ENCODE results near the gene SCAANT1. TPM values are rescaled to one million over a fixed set of nuclear protein-coding genes. Genes with fewer than 3 reads are reported as not detected.

SCAANT1 gene
- total RNA-seq, 1 donor from 2014 or later: not detected

GRCh38 chr3:63877737-63878393 is 34.3 kb downstream of the SCAANT1 start:
- no peak for TF ChIP-seq CTCF (IDR thresholded peaks at IDR 0.05; ENCODE audit: insufficient read depth, low read length, severe bottlenecking)
- DNase-seq (ENCODE audit: low read depth): no peak
- no peaks in the 10 kb centered on the region for H3K36me3 ChIP-seq (ENCODE audit: control insufficient read depth, insufficient read depth, low read length)
- no peak for FAIRE-seq
- H3K4me3 ChIP-seq (ENCODE audit: low read depth, low read length): no peak overlapping the region
- H3K27me3 ChIP-seq (ENCODE audit: control insufficient read depth, insufficient read depth, low read length): no peaks in the 10 kb centered on the region

GRCh38 chr3:63876260-63876659 is 35.9 kb downstream of the SCAANT1 start:
- no peak overlapping the region for H3K4me3 ChIP-seq (ENCODE audit: low read depth, low read length)
- no peaks in the 10 kb centered on the region for H3K36me3 ChIP-seq (ENCODE audit: control insufficient read depth, insufficient read depth, low read length)
- no peaks in the 10 kb centered on the region for H3K27me3 ChIP-seq (ENCODE audit: control insufficient read depth, insufficient read depth, low read length)
- FAIRE-seq (no peak), DNase-seq (ENCODE audit: low read depth) (no peak)
- no peak for TF ChIP-seq CTCF (IDR thresholded peaks at IDR 0.05; ENCODE audit: insufficient read depth, low read length, severe bottlenecking)

- DNase-seq (ENCODE audit: low read depth): no peak
- TF ChIP-seq CTCF (IDR thresholded peaks at IDR 0.05; ENCODE audit: insufficient read depth, low read length, severe bottlenecking): no peak
- Histone ChIP-seq H3K4me3 (ENCODE audit: low read depth, low read length) (no peak overlapping the region), H3K36me3 (ENCODE audit: control insufficient read depth, insufficient read depth, low read length) (no peaks in the 10 kb centered on the region), H3K27me3 (ENCODE audit: control insufficient read depth, insufficient read depth, low read length) (no peaks in the 10 kb centered on the region)
- no peak for FAIRE-seq
Measured at GRCh38 chr3:63875510-63875909, 36.7 kb downstream of the SCAANT1 start.

GRCh38 chr3:63874769-63875168 is 37.4 kb downstream of the SCAANT1 start:
- Histone ChIP-seq H3K27me3 (ENCODE audit: control insufficient read depth, insufficient read depth, low read length) (no peaks in the 10 kb centered on the region), H3K36me3 (ENCODE audit: control insufficient read depth, insufficient read depth, low read length) (no peaks in the 10 kb centered on the region), H3K4me3 (ENCODE audit: low read depth, low read length) (no peak overlapping the region)
- DNase-seq (ENCODE audit: low read depth) (no peak), FAIRE-seq (no peak)
- TF ChIP-seq CTCF (IDR thresholded peaks at IDR 0.05; ENCODE audit: insufficient read depth, low read length, severe bottlenecking): no peak

GRCh38 chr3:63872135-63872924 is 39.9 kb downstream of the SCAANT1 start:
- Histone ChIP-seq H3K27me3 (ENCODE audit: control insufficient read depth, insufficient read depth, low read length) (no peaks in the 10 kb centered on the region), H3K36me3 (ENCODE audit: control insufficient read depth, insufficient read depth, low read length) (no peaks in the 10 kb centered on the region), H3K4me3 (ENCODE audit: low read depth, low read length) (no peak overlapping the region)
- TF ChIP-seq CTCF (IDR thresholded peaks at IDR 0.05; ENCODE audit: insufficient read depth, low read length, severe bottlenecking): no peak
- DNase-seq (ENCODE audit: low read depth) (peak; percentile 92), FAIRE-seq (peak; percentile 87)
